Measurements from ENCODE around the gene MAD1L1. TPM values are rescaled to one million over a fixed set of nuclear protein-coding genes. Genes with fewer than 3 reads are reported as not detected.

The MAD1L1 gene
- total RNA-seq, 2 experiments from 2014 or later = 157 to 160 TPM

DNA sequence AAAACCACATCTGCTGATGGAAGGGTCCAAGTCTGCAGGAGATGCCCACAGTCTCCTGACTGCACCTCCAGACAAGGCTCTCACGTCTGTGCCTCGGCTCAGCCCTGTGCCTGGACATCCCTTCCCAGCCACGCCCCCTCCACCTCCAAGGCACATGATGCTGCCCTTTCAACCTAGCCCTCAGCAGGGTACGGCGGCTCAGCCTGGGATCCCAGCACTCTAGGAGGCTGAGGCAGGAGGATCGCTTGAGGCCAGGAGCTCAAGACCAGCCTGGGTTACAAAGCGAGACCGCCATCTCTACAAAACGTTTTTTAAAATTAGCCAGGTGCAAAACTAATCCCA, 14.3 kb downstream of the MAD1L1 start:
- no peak overlapping the region for H3K4me3 ChIP-seq (ENCODE audit: low read length)
- H3K27me3 ChIP-seq (ENCODE audit: control insufficient read depth in 1 of 2, insufficient read depth in 2 of 2, low read length in 2 of 2) = no peaks in the 10 kb centered on the region
- no peak overlapping the region for H3K27ac ChIP-seq (ENCODE audit: low read depth in 1 of 2, low read length in 2 of 2)
- peaks cover 67% of the 10 kb centered on the region for H3K36me3 ChIP-seq (ENCODE audit: insufficient read depth, low read length)
- DNase-seq (no peak), ATAC-seq (ENCODE audit: poor library complexity) (no peak)
- CTCF ChIA-PET = no interaction called here
- TF ChIP-seq CTCF (IDR thresholded peaks at IDR 0.05) = no peak
- intact Hi-C loops (cut with DNase I, micrococcal nuclease) = no loop called here
- no peaks in the 10 kb centered on the region for H3K27me3 Mint-ChIP-seq
- no peaks in the 10 kb centered on the region for H3K9me3 ChIP-seq (ENCODE audit: control insufficient read depth in 1 of 2, insufficient read depth in 1 of 2, low read length in 2 of 2)
- peaks cover 7% of the 10 kb centered on the region for H3K4me1 ChIP-seq (ENCODE audit: insufficient read depth, low read length)
- H3K27ac Mint-ChIP-seq = no peak overlapping the region
- POLR2A ChIA-PET = no interaction called here
- peaks cover 69% of the 10 kb centered on the region for H3K36me3 Mint-ChIP-seq (ENCODE audit: low read depth)
- H3K4me1 Mint-ChIP-seq (ENCODE audit: low read depth) = no peaks in the 10 kb centered on the region
- no peaks in the 10 kb centered on the region for H3K9me3 Mint-ChIP-seq
- no peak overlapping the region for H3K4me3 Mint-ChIP-seq

- ChIA-PET CTCF (no interaction called here), POLR2A (no interaction called here)
- Mint-ChIP-seq H3K4me3 (no peak overlapping the region), H3K36me3 (ENCODE audit: low read depth) (peaks cover 72% of the 10 kb centered on the region), H3K27ac (no peak overlapping the region), H3K9me3 (no peaks in the 10 kb centered on the region), H3K4me1 (ENCODE audit: low read depth) (no peaks in the 10 kb centered on the region), H3K27me3 (no peaks in the 10 kb centered on the region)
- H3K27me3 ChIP-seq (ENCODE audit: control insufficient read depth in 1 of 2, insufficient read depth in 2 of 2, low read length in 2 of 2) = no peaks in the 10 kb centered on the region
- no peak for DNase-seq
- TF ChIP-seq CTCF (IDR thresholded peaks at IDR 0.05) = no peak
- H3K9me3 ChIP-seq (ENCODE audit: control insufficient read depth in 1 of 2, insufficient read depth in 1 of 2, low read length in 2 of 2) = no peaks in the 10 kb centered on the region
- intact Hi-C loops (cut with DNase I, micrococcal nuclease) = no loop called here
- no peak for ATAC-seq (ENCODE audit: poor library complexity)
- no peak overlapping the region for H3K27ac ChIP-seq (ENCODE audit: low read depth in 1 of 2, low read length in 2 of 2)
- no peak overlapping the region for H3K4me3 ChIP-seq (ENCODE audit: low read length)
- H3K36me3 ChIP-seq (ENCODE audit: insufficient read depth, low read length) = peaks cover 70% of the 10 kb centered on the region
- peaks cover 7% of the 10 kb centered on the region for H3K4me1 ChIP-seq (ENCODE audit: insufficient read depth, low read length)
Observed at GRCh38 chr7:2217716-2218443, 14.9 kb downstream of the MAD1L1 start.

DNA sequence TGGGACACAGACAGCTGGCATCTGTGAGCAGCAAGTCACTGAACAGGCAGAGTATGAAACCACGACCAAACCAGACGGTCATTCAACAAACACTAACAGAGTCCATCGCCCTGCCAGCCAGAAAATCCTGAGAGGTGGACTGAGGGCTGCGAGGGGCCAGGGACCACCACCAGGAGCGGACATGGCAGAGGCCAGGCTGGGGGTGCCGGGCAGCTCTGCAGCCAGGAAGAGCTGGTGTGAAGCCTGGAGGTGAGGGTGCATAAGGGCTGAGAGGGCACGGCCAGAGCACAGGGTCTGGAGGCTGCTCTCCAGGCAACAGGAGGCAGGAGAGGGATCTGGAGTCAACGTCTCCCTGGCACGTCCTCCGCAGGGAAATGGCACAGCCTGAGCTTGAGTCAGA, 15.5 kb downstream of the MAD1L1 start:
- Histone ChIP-seq H3K36me3 (ENCODE audit: insufficient read depth, low read length) (peaks cover 72% of the 10 kb centered on the region), H3K4me3 (ENCODE audit: low read length) (no peak overlapping the region), H3K27me3 (ENCODE audit: control insufficient read depth in 1 of 2, insufficient read depth in 2 of 2, low read length in 2 of 2) (no peaks in the 10 kb centered on the region), H3K9me3 (ENCODE audit: control insufficient read depth in 1 of 2, insufficient read depth in 1 of 2, low read length in 2 of 2) (no peaks in the 10 kb centered on the region), H3K27ac (ENCODE audit: low read depth in 1 of 2, low read length in 2 of 2) (no peak overlapping the region), H3K4me1 (ENCODE audit: insufficient read depth, low read length) (peaks cover 7% of the 10 kb centered on the region)
- H3K4me3 Mint-ChIP-seq = no peak overlapping the region
- peaks cover 73% of the 10 kb centered on the region for H3K36me3 Mint-ChIP-seq (ENCODE audit: low read depth)
- H3K27me3 Mint-ChIP-seq = no peaks in the 10 kb centered on the region
- intact Hi-C loops (cut with DNase I, micrococcal nuclease) = no loop called here
- ATAC-seq (ENCODE audit: poor library complexity) (no peak), DNase-seq (no peak)
- ChIA-PET CTCF (no interaction called here), POLR2A (no interaction called here)
- no peak overlapping the region for H3K27ac Mint-ChIP-seq
- H3K4me1 Mint-ChIP-seq (ENCODE audit: low read depth) = no peaks in the 10 kb centered on the region
- TF ChIP-seq CTCF (IDR thresholded peaks at IDR 0.05) = no peak
- no peaks in the 10 kb centered on the region for H3K9me3 Mint-ChIP-seq
